ENCODE measurements around the gene RASGEF1C. TPM values are rescaled to one million over a fixed set of nuclear protein-coding genes. Genes with fewer than 3 reads are reported as not detected.

The RASGEF1C gene
- total and polyA plus RNA-seq, 10 of the 15 experiments (the other 5 are each of a cell fraction or from before 2014, with no cell fraction given): not detected

DNA sequence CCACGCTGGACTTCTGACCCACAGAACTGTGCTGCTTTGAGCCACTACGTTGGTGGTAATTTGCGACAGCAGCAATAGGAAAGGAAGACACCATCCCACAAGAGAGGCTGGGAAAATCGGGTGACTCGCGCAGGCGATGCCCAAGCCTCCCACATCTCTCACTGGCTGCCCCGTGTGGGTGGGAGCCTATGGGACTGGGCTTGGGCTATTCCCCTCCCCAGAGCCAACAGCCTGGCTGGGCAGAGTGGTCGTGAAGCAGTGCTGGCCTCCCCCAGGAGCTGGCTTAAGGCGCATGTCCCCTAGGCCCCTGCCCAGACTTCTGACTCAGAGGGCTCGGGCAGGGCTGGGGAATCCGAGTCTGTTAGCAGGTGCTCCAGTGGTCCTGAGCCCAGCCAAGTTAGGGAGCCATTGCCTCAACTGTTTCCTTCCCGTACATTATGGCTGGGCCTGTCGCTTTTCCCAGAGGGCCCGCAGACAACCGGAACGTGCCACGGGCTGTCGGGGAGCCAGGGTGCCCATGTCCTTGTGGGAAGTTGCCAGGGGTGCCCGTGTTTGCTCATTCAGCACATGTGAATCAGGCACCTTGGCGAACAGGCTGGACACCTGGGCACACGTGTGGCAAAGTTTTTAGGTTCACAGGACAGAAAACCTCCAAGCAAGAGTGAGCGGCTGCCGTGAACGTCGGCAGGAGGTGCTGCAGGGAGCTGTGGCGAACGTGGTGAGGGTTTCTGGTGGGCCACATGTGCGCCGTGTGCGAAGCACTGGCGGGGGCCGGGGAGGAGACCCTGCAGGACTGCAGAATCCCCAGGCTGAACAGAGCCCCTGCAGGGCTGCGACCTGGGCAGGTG, 7.0 kb upstream of the RASGEF1C start:
- 69% methylated on average over 34 of the region's 34 CpGs for WGBS (ENCODE audit: insufficient coverage, insufficient replicate concordance, low lambda C conversion rate, missing lambda C conversion rate)
- no peaks in the 10 kb centered on the region for H3K4me1 ChIP-seq (ENCODE audit: control insufficient read depth, insufficient read depth, low read length)
- H3K9me3 ChIP-seq (replicated peaks; ENCODE audit: control insufficient read depth, insufficient read depth, low read length): no peaks in the 10 kb centered on the region
- no peaks in the 10 kb centered on the region for H3K79me2 ChIP-seq (ENCODE audit: control insufficient read depth, insufficient read depth, low read length)
- no peak overlapping the region for H3K4me2 ChIP-seq (ENCODE audit: control insufficient read depth, insufficient read depth)
- ChIA-PET POLR2A (no interaction called here), SMC1A (ENCODE audit: uncharacterized antibody, unreplicated experiment) (no interaction called here), RAD21 (ENCODE audit: unreplicated experiment) (no interaction called here), CTCF (no interaction called here)
- no peaks in the 10 kb centered on the region for H3K36me3 ChIP-seq (ENCODE audit: control insufficient read depth in 2 of 2, insufficient read depth in 2 of 2, low read length in 1 of 2)
- in situ Hi-C loops (cut with MboI): no loop called here
- FAIRE-seq (no peak), ATAC-seq (no peak), DNase-seq (ENCODE audit: low read depth, low spot score) (no peak)
- no peaks in the 10 kb centered on the region for H3K27me3 ChIP-seq (replicated peaks in 1 of 2; ENCODE audit: control insufficient read depth in 2 of 2, insufficient read depth in 2 of 2, low read length in 1 of 2)
- no peaks in the 10 kb centered on the region for H4K20me1 ChIP-seq (ENCODE audit: control insufficient read depth, insufficient read depth)
- intact Hi-C loops (cut with micrococcal nuclease; ENCODE audit: unreplicated experiment): no loop called here
- no peak overlapping the region for H3K9ac ChIP-seq (ENCODE audit: control insufficient read depth, insufficient read depth, low read length)
- no peak overlapping the region for H2AFZ ChIP-seq (ENCODE audit: control insufficient read depth, low read depth, low read length)
- H3K27ac ChIP-seq (ENCODE audit: control insufficient read depth, insufficient read depth): no peak overlapping the region
- TF ChIP-seq TARDBP (IDR thresholded peaks at IDR 0.05; ENCODE audit: borderline replicate concordance): no peak
- no peak for TF ChIP-seq EP300 (IDR thresholded peaks at IDR 0.05; ENCODE audit: borderline replicate concordance in 1 of 2, control insufficient read depth in 1 of 2, low read depth in 2 of 2, low read length in 2 of 2)
- no peak for TF ChIP-seq CHD2 (IDR thresholded peaks at IDR 0.05; ENCODE audit: borderline replicate concordance, low read depth, low read length)
- TF ChIP-seq YBX1 (IDR thresholded peaks at IDR 0.05): no peak
- TF ChIP-seq RAD21 (IDR thresholded peaks at IDR 0.05; ENCODE audit: insufficient read depth, low read depth, low read length): no peak
- TF ChIP-seq NFIC (IDR thresholded peaks at IDR 0.05; ENCODE audit: low read depth, low read length): no peak
- TF ChIP-seq POU2F2 (IDR thresholded peaks at IDR 0.05; ENCODE audit: borderline replicate concordance, low read depth, low read length): no peak
- TF ChIP-seq CREB1 (IDR thresholded peaks at IDR 0.05; ENCODE audit: low read depth): no peak
- TF ChIP-seq SREBF2 (IDR thresholded peaks at IDR 0.05; ENCODE audit: low read length): no peak
- TF ChIP-seq, protein P1, sequence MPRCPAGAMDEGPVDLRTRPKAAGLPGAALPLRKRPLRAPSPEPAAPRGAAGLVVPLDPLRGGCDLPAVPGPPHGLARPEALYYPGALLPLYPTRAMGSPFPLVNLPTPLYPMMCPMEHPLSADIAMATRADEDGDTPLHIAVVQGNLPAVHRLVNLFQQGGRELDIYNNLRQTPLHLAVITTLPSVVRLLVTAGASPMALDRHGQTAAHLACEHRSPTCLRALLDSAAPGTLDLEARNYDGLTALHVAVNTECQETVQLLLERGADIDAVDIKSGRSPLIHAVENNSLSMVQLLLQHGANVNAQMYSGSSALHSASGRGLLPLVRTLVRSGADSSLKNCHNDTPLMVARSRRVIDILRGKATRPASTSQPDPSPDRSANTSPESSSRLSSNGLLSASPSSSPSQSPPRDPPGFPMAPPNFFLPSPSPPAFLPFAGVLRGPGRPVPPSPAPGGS (IDR thresholded peaks at IDR 0.05; ENCODE audit: borderline replicate concordance, insufficient read depth, low read depth, low read length, poor library complexity, severe bottlenecking): no peak
- TF ChIP-seq TBL1XR1 (IDR thresholded peaks at IDR 0.05; ENCODE audit: low read depth, low read length): no peak
- BruUV-seq (replicated peaks): no TSS peak
- no peak overlapping the region for H3K4me3 ChIP-seq

Measured in GM12878 (cell line).